HG03565 (cell line): ENCODE data around the gene EEFSEC.

Source experiments
- ATAC-seq: cut with Tn5 transposase; IDR thresholded peaks from one replicate; pipeline ENCODE4 v1.9.1; 2021; ENCODE audit warnings: mild to moderate bottlenecking, moderate library complexity; ENCODE audit not compliant: unreplicated experiment

The EEFSEC gene

GRCh38 chr3:128405554-128406277 is 252.4 kb downstream of the EEFSEC start:
- no peak for ATAC-seq

- ATAC-seq, result no peak
Observed at GRCh38 chr3:128407247-128407646, 254.0 kb downstream of the EEFSEC start.

- ATAC-seq, result no peak
Observed at GRCh38 chr3:128408012-128408692, 254.9 kb downstream of the EEFSEC start.

- ATAC-seq, result no peak
Observed at GRCh38 chr3:128408693-128409623, 255.7 kb downstream of the EEFSEC start.

- ATAC-seq, result no peak
Observed at GRCh38 chr3:128409624-128410581, 256.6 kb downstream of the EEFSEC start.

GRCh38 chr3:128410669-128411573 is 257.6 kb downstream of the EEFSEC start:
- ATAC-seq, result no peak

GRCh38 chr3:128411574-128412064 is 258.3 kb downstream of the EEFSEC start:
- no peak for ATAC-seq

- ATAC-seq, result no peak
Observed at GRCh38 chr3:128412180-128413002, 259.1 kb downstream of the EEFSEC start.

GRCh38 chr3:128413003-128413370 is 259.7 kb downstream of the EEFSEC start:
- ATAC-seq, result no peak

GRCh38 chr3:128413413-128414205 is 260.3 kb downstream of the EEFSEC start:
- no peak for ATAC-seq

GRCh38 chr3:128415200-128415772 is 262.0 kb downstream of the EEFSEC start:
- no peak for ATAC-seq

GRCh38 chr3:128415773-128416577 is 262.7 kb downstream of the EEFSEC start:
- no peak for ATAC-seq

GRCh38 chr3:128416578-128417211 is 263.4 kb downstream of the EEFSEC start:
- no peak for ATAC-seq

- ATAC-seq, result no peak
Observed at GRCh38 chr3:128418900-128419299, 265.6 kb downstream of the EEFSEC start.

- ATAC-seq, result no peak
Observed at GRCh38 chr3:128419311-128419710, 266.0 kb downstream of the EEFSEC start.

GRCh38 chr3:128420289-128420688 is 267.0 kb downstream of the EEFSEC start:
- no peak for ATAC-seq
